ENCODE results near the gene VARS2.
"Not testable (repeated sequence)": the region's sequence is repeated elsewhere in the genome, so short reads cannot be mapped to it uniquely, and the experiment has no call there.

DNA sequence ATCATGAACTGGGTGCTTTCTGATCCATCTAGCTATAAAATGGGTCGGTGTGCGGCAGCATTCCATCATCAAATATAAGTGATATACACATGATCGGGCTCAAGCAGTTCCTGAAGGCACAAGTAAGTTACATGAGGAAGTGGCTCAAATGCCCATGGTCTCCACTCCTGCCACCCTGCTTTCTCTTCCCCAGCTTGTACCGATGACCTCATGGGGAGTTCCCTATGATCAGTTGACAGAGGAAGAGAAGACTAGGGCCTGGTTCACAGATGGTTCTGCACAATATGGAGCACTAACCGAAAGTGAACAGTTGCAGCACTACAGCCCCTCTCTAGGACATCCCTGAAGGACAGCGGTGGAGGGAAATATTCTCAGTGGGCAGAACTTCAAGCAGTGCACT, 55.1 kb downstream of the VARS2 start:
- not testable (repeated sequence) for TF ChIP-seq POLR2A (IDR thresholded peaks at IDR 0.05)
- TF ChIP-seq, protein P1, sequence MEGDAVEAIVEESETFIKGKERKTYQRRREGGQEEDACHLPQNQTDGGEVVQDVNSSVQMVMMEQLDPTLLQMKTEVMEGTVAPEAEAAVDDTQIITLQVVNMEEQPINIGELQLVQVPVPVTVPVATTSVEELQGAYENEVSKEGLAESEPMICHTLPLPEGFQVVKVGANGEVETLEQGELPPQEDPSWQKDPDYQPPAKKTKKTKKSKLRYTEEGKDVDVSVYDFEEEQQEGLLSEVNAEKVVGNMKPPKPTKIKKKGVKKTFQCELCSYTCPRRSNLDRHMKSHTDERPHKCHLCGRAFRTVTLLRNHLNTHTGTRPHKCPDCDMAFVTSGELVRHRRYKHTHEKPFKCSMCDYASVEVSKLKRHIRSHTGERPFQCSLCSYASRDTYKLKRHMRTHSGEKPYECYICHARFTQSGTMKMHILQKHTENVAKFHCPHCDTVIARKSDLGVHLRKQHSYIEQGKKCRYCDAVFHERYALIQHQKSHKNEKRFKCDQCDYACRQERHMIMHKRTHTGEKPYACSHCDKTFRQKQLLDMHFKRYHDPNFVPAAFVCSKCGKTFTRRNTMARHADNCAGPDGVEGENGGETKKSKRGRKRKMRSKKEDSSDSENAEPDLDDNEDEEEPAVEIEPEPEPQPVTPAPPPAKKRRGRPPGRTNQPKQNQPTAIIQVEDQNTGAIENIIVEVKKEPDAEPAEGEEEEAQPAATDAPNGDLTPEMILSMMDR (IDR thresholded peaks at IDR 0.05): not testable (repeated sequence)

Measured in lower leg skin (tissue), 3 donors.